ENCODE results near the gene GSDMA. TPM values are rescaled to one million over a fixed set of nuclear protein-coding genes. Genes with fewer than 3 reads are reported as not detected.
A peak's percentile ranks its signal among the peaks of the same experiment; 100 is the strongest.

The GSDMA gene
- total and polyA plus RNA-seq, 10 of the 15 experiments (the other 5 are each of a cell fraction or from before 2014, with no cell fraction given), result 0.04 to 0.11 TPM; not detected in 8

DNA sequence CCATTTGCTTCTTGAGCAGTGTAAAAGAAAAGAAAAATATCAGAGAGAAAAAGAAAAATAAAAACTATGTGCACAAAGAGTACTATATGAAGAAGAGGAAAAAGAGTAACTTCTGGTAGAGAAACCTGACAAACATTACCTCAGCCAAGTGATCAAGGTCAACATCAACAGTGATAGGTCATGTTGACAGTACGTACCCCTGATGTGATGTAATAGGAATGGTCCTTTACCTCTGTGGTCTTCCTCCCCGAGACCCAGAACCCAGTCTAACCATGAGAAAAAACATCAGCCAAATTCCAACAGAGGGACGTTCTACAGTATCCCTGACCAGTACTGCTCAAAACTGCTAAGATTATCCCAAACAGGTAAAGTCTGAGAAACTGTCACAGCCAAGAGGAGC is 48.8 kb upstream of the GSDMA start:
- SMC1A ChIA-PET (ENCODE audit: uncharacterized antibody, unreplicated experiment), result interaction anchor here (3.3 kb wide), 1 partner anchor 41 kb away, joined by 19 read pairs; no protein-coding TSS in a partner anchor
- Histone ChIP-seq H3K79me2 (ENCODE audit: control insufficient read depth, insufficient read depth, low read length) (no peaks in the 10 kb centered on the region), H3K9me3 (replicated peaks; ENCODE audit: control insufficient read depth, insufficient read depth, low read length) (no peaks in the 10 kb centered on the region), H3K4me2 (ENCODE audit: control insufficient read depth, insufficient read depth) (no peak overlapping the region), H2AFZ (ENCODE audit: control insufficient read depth, low read depth, low read length) (no peak overlapping the region), H4K20me1 (ENCODE audit: control insufficient read depth, insufficient read depth) (no peaks in the 10 kb centered on the region), H3K27me3 (replicated peaks in 1 of 2; ENCODE audit: control insufficient read depth in 2 of 2, insufficient read depth in 2 of 2, low read length in 1 of 2) (no peaks in the 10 kb centered on the region), H3K36me3 (ENCODE audit: control insufficient read depth in 2 of 2, insufficient read depth in 2 of 2, low read length in 1 of 2) (no peaks in the 10 kb centered on the region; a peak in 2 of 4 replicates), H3K27ac (ENCODE audit: control insufficient read depth, insufficient read depth) (no peak overlapping the region), H3K4me3 (no peak overlapping the region), H3K9ac (ENCODE audit: control insufficient read depth, insufficient read depth, low read length) (no peak overlapping the region), H3K4me1 (ENCODE audit: control insufficient read depth, insufficient read depth, low read length) (peaks cover 13% of the 10 kb centered on the region; the same call in 1 of the 2 replicates)
- CTCF ChIA-PET, result no interaction called here
- intact Hi-C loops (cut with micrococcal nuclease; ENCODE audit: unreplicated experiment) (no loop called here), in situ Hi-C loops (cut with MboI) (no loop called here)
- FAIRE-seq (peak; percentile 13), ATAC-seq (no peak), DNase-seq (ENCODE audit: low read depth, low spot score) (no peak)
- 99% methylated on average over 3 of the region's 3 CpGs for WGBS (ENCODE audit: insufficient coverage, insufficient replicate concordance, low lambda C conversion rate, missing lambda C conversion rate)
- RAD21 ChIA-PET (ENCODE audit: unreplicated experiment), result no interaction called here
- POLR2A ChIA-PET, result interaction anchor here (0.6 to 0.7 kb wide), 2 partner anchors 17 to 110 kb away, joined by 3 to 4 read pairs; no protein-coding TSS in a partner anchor
- BruUV-seq (replicated peaks), result no TSS peak
- TF ChIP-seq CREB1 (IDR thresholded peaks at IDR 0.05; ENCODE audit: low read depth) (no peak), CHD1 (IDR thresholded peaks at IDR 0.05; ENCODE audit: low read depth, low read length) (no peak), SMAD5 (IDR thresholded peaks at IDR 0.05; ENCODE audit: low read depth) (no peak), BCL11A (IDR thresholded peaks at IDR 0.05; ENCODE audit: low read depth, low read length) (no peak), HDAC6 (IDR thresholded peaks at IDR 0.05; ENCODE audit: unreplicated experiment) (no peak)

DNA sequence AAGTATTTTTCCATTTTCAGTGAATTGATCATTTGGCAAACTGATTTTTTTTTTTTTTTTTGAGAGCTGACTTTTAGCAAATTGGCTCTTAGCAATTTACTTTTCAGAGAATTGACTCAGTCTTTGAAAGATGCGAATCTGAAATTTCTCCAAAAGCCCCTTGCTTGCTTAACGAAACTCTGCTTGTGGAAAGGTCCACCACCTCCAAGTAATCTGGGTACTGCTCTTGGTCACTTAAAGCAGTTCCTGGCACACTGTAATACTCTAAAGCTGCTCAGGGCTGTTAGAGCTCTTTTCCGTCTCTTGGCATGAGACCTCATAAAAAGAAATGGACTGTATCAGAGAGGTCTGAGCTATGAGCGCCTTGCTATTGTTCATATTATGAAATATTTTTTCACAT is 47.2 kb upstream of the GSDMA start:
- intact Hi-C loops (cut with micrococcal nuclease; ENCODE audit: unreplicated experiment) (no loop called here), in situ Hi-C loops (cut with MboI) (no loop called here)
- H4K20me1 ChIP-seq (ENCODE audit: control insufficient read depth, insufficient read depth), result no peaks in the 10 kb centered on the region
- BruUV-seq (replicated peaks), result no TSS peak
- peak; percentile 84 for ATAC-seq
- H3K4me2 ChIP-seq (ENCODE audit: control insufficient read depth, insufficient read depth), result no peak overlapping the region; the same call in 1 of the 2 replicates
- WGBS (ENCODE audit: insufficient coverage, insufficient replicate concordance, low lambda C conversion rate, missing lambda C conversion rate), result 0% methylated on average over 4 of the region's 4 CpGs
- no peak overlapping the region for H3K9ac ChIP-seq (ENCODE audit: control insufficient read depth, insufficient read depth, low read length)
- H3K27me3 ChIP-seq (replicated peaks in 1 of 2; ENCODE audit: control insufficient read depth in 2 of 2, insufficient read depth in 2 of 2, low read length in 1 of 2), result no peaks in the 10 kb centered on the region
- peaks cover 2 to 7% of the 10 kb centered on the region in 2 experiments; a peak in 2 of 4 replicates for H3K36me3 ChIP-seq (ENCODE audit: control insufficient read depth in 2 of 2, insufficient read depth in 2 of 2, low read length in 1 of 2)
- no peak for DNase-seq (ENCODE audit: low read depth, low spot score)
- H3K79me2 ChIP-seq (ENCODE audit: control insufficient read depth, insufficient read depth, low read length), result no peaks in the 10 kb centered on the region; the same call in 1 of the 2 replicates
- H2AFZ ChIP-seq (ENCODE audit: control insufficient read depth, low read depth, low read length), result no peak overlapping the region
- H3K4me3 ChIP-seq, result no peak overlapping the region
- CTCF ChIA-PET, result interaction anchor here (0.6 to 2.5 kb wide), 12 partner anchors 9 to 180 kb away, joined by 3 to 25 read pairs (median 4); partner anchors contain the start of gene PSMD3
- no peak for FAIRE-seq
- SMC1A ChIA-PET (ENCODE audit: uncharacterized antibody, unreplicated experiment), result interaction anchor here (0.6 to 4.4 kb wide), 14 partner anchors 11 to 197 kb away, joined by 3 to 40 read pairs (median 4); no protein-coding TSS in a partner anchor
- POLR2A ChIA-PET, result interaction anchor here (0.6 to 2.0 kb wide), 15 partner anchors 9 to 279 kb away, joined by 3 to 21 read pairs (median 4); partner anchors contain the start of gene PSMD3
- RAD21 ChIA-PET (ENCODE audit: unreplicated experiment), result interaction anchor here (0.8 to 2.4 kb wide), 14 partner anchors 9 to 160 kb away, joined by 3 to 17 read pairs (median 4); partner anchors contain the start of genes LRRC3C and ORMDL3
- H3K27ac ChIP-seq (ENCODE audit: control insufficient read depth, insufficient read depth), result peak overlapping the region; percentile 39; the same call in 1 of the 2 replicates
- peaks cover 20% of the 10 kb centered on the region for H3K4me1 ChIP-seq (ENCODE audit: control insufficient read depth, insufficient read depth, low read length)
- H3K9me3 ChIP-seq (replicated peaks; ENCODE audit: control insufficient read depth, insufficient read depth, low read length), result no peaks in the 10 kb centered on the region; the same call in 2 of the 3 replicates
- no peak for TF ChIP-seq RFX5 (IDR thresholded peaks at IDR 0.05; ENCODE audit: low read depth, low read length)
- TF ChIP-seq, protein P1, sequence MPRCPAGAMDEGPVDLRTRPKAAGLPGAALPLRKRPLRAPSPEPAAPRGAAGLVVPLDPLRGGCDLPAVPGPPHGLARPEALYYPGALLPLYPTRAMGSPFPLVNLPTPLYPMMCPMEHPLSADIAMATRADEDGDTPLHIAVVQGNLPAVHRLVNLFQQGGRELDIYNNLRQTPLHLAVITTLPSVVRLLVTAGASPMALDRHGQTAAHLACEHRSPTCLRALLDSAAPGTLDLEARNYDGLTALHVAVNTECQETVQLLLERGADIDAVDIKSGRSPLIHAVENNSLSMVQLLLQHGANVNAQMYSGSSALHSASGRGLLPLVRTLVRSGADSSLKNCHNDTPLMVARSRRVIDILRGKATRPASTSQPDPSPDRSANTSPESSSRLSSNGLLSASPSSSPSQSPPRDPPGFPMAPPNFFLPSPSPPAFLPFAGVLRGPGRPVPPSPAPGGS (IDR thresholded peaks at IDR 0.05; ENCODE audit: borderline replicate concordance, insufficient read depth, low read depth, low read length, poor library complexity, severe bottlenecking), result peak; percentile 30
- no peak for TF ChIP-seq TARDBP (IDR thresholded peaks at IDR 0.05; ENCODE audit: borderline replicate concordance)
- TF ChIP-seq NR2C2 (IDR thresholded peaks at IDR 0.05; ENCODE audit: borderline replicate concordance, control insufficient read depth, insufficient read length, low read depth), result no peak
- 0 out of 2 replicates have a peak, but pooled peaks have one; percentile 26 for TF ChIP-seq NR2F1 (conservative IDR thresholded peaks at IDR 0.05)
- TF ChIP-seq, protein P2, sequence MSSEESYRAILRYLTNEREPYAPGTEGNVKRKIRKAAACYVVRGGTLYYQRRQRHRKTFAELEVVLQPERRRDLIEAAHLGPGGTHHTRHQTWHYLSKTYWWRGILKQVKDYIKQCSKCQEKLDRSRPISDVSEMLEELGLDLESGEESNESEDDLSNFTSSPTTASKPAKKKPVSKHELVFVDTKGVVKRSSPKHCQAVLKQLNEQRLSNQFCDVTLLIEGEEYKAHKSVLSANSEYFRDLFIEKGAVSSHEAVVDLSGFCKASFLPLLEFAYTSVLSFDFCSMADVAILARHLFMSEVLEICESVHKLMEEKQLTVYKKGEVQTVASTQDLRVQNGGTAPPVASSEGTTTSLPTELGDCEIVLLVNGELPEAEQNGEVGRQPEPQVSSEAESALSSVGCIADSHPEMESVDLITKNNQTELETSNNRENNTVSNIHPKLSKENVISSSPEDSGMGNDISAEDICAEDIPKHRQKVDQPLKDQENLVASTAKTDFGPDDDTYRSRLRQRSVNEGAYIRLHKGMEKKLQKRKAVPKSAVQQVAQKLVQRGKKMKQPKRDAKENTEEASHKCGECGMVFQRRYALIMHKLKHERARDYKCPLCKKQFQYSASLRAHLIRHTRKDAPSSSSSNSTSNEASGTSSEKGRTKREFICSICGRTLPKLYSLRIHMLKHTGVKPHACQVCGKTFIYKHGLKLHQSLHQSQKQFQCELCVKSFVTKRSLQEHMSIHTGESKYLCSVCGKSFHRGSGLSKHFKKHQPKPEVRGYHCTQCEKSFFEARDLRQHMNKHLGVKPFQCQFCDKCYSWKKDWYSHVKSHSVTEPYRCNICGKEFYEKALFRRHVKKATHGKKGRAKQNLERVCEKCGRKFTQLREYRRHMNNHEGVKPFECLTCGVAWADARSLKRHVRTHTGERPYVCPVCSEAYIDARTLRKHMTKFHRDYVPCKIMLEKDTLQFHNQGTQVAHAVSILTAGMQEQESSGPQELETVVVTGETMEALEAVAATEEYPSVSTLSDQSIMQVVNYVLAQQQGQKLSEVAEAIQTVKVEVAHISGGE (CRISPR knock-in tag; IDR thresholded peaks at IDR 0.05), result no peak
- 0 out of 2 replicates have a peak, but pooled peaks have one; percentile 29 for TF ChIP-seq CBFB (IDR thresholded peaks at IDR 0.05; ENCODE audit: low read depth)
- TF ChIP-seq, protein P3, sequence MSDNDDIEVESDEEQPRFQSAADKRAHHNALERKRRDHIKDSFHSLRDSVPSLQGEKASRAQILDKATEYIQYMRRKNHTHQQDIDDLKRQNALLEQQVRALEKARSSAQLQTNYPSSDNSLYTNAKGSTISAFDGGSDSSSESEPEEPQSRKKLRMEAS (IDR thresholded peaks at IDR 0.05; ENCODE audit: low read depth, low read length), result no peak

Measured in GM12878 (cell line).